PC-3 (cell line): Measurements from ENCODE around the gene TTC24. TPM values are rescaled to one million over a fixed set of nuclear protein-coding genes. Genes with fewer than 3 reads are reported as not detected.

ENCODE experiments used
- ATAC-seq: fragments of 200-7000 bp; cut with Tn5 transposase; 2 replicates; pipeline ENCODE4 v1.9.1; 2020; ENCODE audit warnings: mild to moderate bottlenecking, moderate library complexity
- BruUV-seq: library from RNA; stranded (reverse); fragments of 400-500 nt; replicated peaks from 2 replicates; lab custom pipeline; 2021; lab: Mats Ljungman, UMichigan
- CTCF ChIA-PET: fragments of 300-600 bp; sonication (Branson Sonifier 250); formaldehyde crosslinking; loops from one replicate; lab custom pipeline; 2022; ENCODE audit warnings: antibody characterized with exemption; lab: Charles Lee
- POLR2A ChIA-PET: fragments of 300-600 bp; sonication (Branson Sonifier 250); formaldehyde crosslinking; loops from one replicate; lab custom pipeline; 2022; ENCODE audit warnings: antibody characterized with exemption; ENCODE audit not compliant: unreplicated experiment; lab: Charles Lee
- DNase-seq: peaks from one replicate; pipeline ENCODE4 v3.0.0-alpha.2; 2015
- H2AFZ ChIP-seq: fragments of 300-600 bp; sonication (generic); 2 replicates; pipeline ENCODE4 v1.6.0; 2016; ENCODE audit warnings: antibody characterized with exemption, low read length
- H3F3A ChIP-seq: fragments of 300-600 bp; sonication (generic); one replicate; pipeline ENCODE4 v1.6.0; 2017; ENCODE audit warnings: antibody characterized with exemption, low read length, control low read depth, mild to moderate bottlenecking; ENCODE audit not compliant: unreplicated experiment
- H3K27ac ChIP-seq: fragments of 300-600 bp; sonication (generic); 2 replicates; pipeline ENCODE4 v1.5.1; 2016; ENCODE audit warnings: mild to moderate bottlenecking, low read length
- H3K27me3 ChIP-seq: fragments of 300-600 bp; sonication (generic); 2 replicates; pipeline ENCODE4 v1.6.1; 2016; ENCODE audit warnings: low read length, mixed read lengths
- H3K36me3 ChIP-seq: fragments of 300-600 bp; sonication (generic); 2 replicates; pipeline ENCODE4 v1.6.1; 2016; ENCODE audit warnings: low read depth, mixed run types, low read length, mixed read lengths
- H3K4me1 ChIP-seq: fragments of 300-600 bp; sonication (generic); 2 replicates; pipeline ENCODE4 v1.5.1; 2016; ENCODE audit warnings: low read length; ENCODE audit not compliant: insufficient read depth
- H3K4me2 ChIP-seq: fragments of 300-600 bp; sonication (generic); 2 replicates; pipeline ENCODE4 v1.6.0; 2016; ENCODE audit warnings: low read length
- H3K4me3 ChIP-seq: fragments of 300-600 bp; sonication (generic); 2 replicates; pipeline ENCODE4 v1.5.1; 2016; ENCODE audit warnings: mild to moderate bottlenecking, low read length, mixed read lengths
- H3K79me2 ChIP-seq: fragments of 300-600 bp; sonication (generic); 2 replicates; pipeline ENCODE4 v1.6.1; 2017; ENCODE audit warnings: low read length, mixed read lengths
- H3K9ac ChIP-seq: fragments of 300-600 bp; sonication (generic); 2 replicates; pipeline ENCODE4 v1.6.0; 2016; ENCODE audit warnings: mild to moderate bottlenecking, low read length
- H3K9me2 ChIP-seq: fragments of 300-600 bp; sonication (generic); replicated peaks from 2 replicates; pipeline ENCODE4 v1.6.1; 2016; ENCODE audit warnings: mixed run types, low read length, mixed read lengths
- H3K9me3 ChIP-seq: fragments of 300-600 bp; sonication (generic); 2 replicates; pipeline ENCODE4 v1.6.1; 2016; ENCODE audit warnings: low read length, mixed read lengths
- H4K20me1 ChIP-seq: fragments of 300-600 bp; sonication (generic); 2 replicates; pipeline ENCODE4 v1.6.1; 2016; ENCODE audit warnings: low read length, mixed read lengths
- EZH2 ChIP-seq: fragments of 300-600 bp; sonication (generic); IDR thresholded peaks from one replicate; pipeline ENCODE4 v1.6.1; 2017; ENCODE audit warnings: antibody characterized with exemption, mild to moderate bottlenecking, low read length; ENCODE audit not compliant: unreplicated experiment
- EZH2phosphoT487 ChIP-seq: fragments of 300-600 bp; sonication (generic); IDR thresholded peaks from 2 replicates; pipeline ENCODE4 v1.6.1; 2018; ENCODE audit warnings: mild to moderate bottlenecking, antibody characterized with exemption, low read length, borderline replicate concordance
- intact Hi-C: fragments of 100-400 bp; cut with micrococcal nuclease; formaldehyde crosslinking; loops from 2 replicates; pipeline ENCODE4 v1.9.0; 2023
- total RNA-seq: library from RNA; depleted of rRNA; stranded (reverse); fragments of >200 nt; gene quantifications from 2 replicates; pipeline ENCODE4 v1.2.3, GENCODE V29; 2014
- TF ChIP-seq, protein P1 (sequence below): fragments of 300-600 bp; sonication (generic); conservative IDR thresholded peaks from 2 replicates; pipeline ENCODE4 v1.5.1; 2017; ENCODE audit warnings: antibody characterized with exemption, low read depth, mild to moderate bottlenecking, low read length

TTC24 gene
- total RNA-seq, 1 experiment from 2014 or later = not detected

DNA sequence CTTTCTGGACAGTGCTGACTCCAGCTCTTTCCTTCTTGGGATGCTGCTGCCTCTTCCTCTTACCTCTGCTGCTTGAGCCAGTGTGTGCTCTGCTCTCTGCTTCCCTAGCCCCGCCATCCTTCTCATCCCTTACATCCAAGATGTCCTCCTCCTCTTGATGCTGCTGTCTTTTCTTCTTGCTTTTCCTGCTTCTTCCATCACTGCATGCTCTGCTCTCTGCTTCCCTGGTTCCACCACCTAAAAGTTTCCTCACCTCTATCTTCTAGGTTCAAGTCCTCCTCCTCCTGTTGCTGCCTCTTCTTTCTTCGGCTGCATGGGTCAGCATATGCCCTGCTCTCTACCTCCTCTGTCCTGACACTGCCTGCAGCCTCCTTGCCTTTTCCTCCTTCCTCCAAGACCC is 15.5 kb downstream of the TTC24 start:
- no peak for ATAC-seq
- no peaks in the 10 kb centered on the region for H3K27me3 ChIP-seq
- H3K4me2 ChIP-seq = no peak overlapping the region
- intact Hi-C loops = no loop called here
- TF ChIP-seq, protein P1, sequence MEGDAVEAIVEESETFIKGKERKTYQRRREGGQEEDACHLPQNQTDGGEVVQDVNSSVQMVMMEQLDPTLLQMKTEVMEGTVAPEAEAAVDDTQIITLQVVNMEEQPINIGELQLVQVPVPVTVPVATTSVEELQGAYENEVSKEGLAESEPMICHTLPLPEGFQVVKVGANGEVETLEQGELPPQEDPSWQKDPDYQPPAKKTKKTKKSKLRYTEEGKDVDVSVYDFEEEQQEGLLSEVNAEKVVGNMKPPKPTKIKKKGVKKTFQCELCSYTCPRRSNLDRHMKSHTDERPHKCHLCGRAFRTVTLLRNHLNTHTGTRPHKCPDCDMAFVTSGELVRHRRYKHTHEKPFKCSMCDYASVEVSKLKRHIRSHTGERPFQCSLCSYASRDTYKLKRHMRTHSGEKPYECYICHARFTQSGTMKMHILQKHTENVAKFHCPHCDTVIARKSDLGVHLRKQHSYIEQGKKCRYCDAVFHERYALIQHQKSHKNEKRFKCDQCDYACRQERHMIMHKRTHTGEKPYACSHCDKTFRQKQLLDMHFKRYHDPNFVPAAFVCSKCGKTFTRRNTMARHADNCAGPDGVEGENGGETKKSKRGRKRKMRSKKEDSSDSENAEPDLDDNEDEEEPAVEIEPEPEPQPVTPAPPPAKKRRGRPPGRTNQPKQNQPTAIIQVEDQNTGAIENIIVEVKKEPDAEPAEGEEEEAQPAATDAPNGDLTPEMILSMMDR = no peak
- no peak for TF ChIP-seq EZH2
- no peak for TF ChIP-seq EZH2phosphoT487
- peaks cover 34% of the 10 kb centered on the region for H3K79me2 ChIP-seq
- ChIA-PET POLR2A (no interaction called here), CTCF (no interaction called here)
- no peak overlapping the region for H2AFZ ChIP-seq
- no peak overlapping the region for H3K27ac ChIP-seq
- TSS peak; percentile 40 for BruUV-seq
- H3K9ac ChIP-seq = no peak overlapping the region
- H3K4me3 ChIP-seq = no peak overlapping the region
- H3K9me2 ChIP-seq = no peaks in the 10 kb centered on the region
- no peaks in the 10 kb centered on the region for H3K9me3 ChIP-seq
- DNase-seq = no peak
- peaks cover 21% of the 10 kb centered on the region for H3K4me1 ChIP-seq
- H3K36me3 ChIP-seq = peaks cover 59% of the 10 kb centered on the region
- H4K20me1 ChIP-seq = no peaks in the 10 kb centered on the region
- no peaks in the 10 kb centered on the region for H3F3A ChIP-seq

DNA sequence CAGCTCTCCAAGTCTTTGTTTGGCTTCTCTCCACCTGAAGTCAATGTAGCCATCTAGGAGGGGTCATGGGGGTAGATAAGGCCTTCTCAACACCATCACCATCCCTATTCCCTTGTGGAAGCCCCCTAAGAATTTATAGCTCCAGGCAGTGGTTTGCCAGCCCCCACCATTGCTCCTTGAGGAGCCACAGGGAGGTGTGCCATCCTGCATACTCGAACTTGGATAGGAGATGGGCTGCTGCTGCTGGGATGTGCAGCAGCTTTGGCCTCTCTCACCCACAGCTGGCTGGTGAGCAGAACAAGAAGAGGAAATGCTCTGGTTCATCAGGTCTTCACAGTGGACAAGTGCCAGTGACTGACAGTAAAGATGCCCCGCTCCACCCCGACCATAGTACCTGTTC is 16.9 kb downstream of the TTC24 start:
- CTCF ChIA-PET = no interaction called here
- Histone ChIP-seq H3F3A (no peaks in the 10 kb centered on the region), H3K27me3 (no peaks in the 10 kb centered on the region), H3K4me2 (no peak overlapping the region), H3K9me3 (no peaks in the 10 kb centered on the region), H3K9ac (no peak overlapping the region), H3K36me3 (peaks cover 59% of the 10 kb centered on the region), H3K4me3 (no peak overlapping the region), H3K9me2 (no peaks in the 10 kb centered on the region), H3K79me2 (peaks cover 48% of the 10 kb centered on the region), H2AFZ (no peak overlapping the region), H3K27ac (no peak overlapping the region), H4K20me1 (no peaks in the 10 kb centered on the region), H3K4me1 (peaks cover 23% of the 10 kb centered on the region)
- intact Hi-C loops = no loop called here
- DNase-seq (no peak), ATAC-seq (no peak)
- POLR2A ChIA-PET = no interaction called here
- TF ChIP-seq, protein P1 = no peak
- no peak for TF ChIP-seq EZH2phosphoT487
- TF ChIP-seq EZH2 = no peak
- BruUV-seq = no TSS peak

DNA sequence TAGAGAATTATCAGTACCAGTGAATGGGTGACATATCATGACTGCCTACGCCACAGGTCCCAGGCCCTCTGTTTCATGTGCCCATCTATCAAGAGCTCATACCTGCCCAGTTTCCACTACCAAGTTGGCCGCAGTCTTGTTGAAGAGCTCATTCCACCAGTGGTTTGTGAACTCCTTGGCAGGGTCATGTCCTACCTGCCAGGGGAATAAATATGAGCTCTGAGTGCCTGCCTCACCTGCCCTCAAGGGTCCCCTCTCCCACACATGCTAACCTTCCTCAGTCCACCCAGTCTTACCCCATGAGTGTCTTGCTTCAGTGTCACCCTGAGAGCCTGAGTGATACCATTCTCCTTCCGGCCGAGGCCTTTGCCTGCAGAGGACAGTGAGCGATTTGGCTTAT is 18.6 kb downstream of the TTC24 start:
- intact Hi-C loops = no loop called here
- H3K4me2 ChIP-seq = no peak overlapping the region
- H3K4me1 ChIP-seq = peaks cover 20% of the 10 kb centered on the region
- H3K9ac ChIP-seq = no peak overlapping the region
- no peak overlapping the region for H3K27ac ChIP-seq
- DNase-seq (no peak), ATAC-seq (no peak)
- CTCF ChIA-PET = no interaction called here
- peaks cover 43% of the 10 kb centered on the region for H3K79me2 ChIP-seq
- no peaks in the 10 kb centered on the region for H3K27me3 ChIP-seq
- no TSS peak for BruUV-seq
- no peaks in the 10 kb centered on the region for H3K9me3 ChIP-seq
- no peaks in the 10 kb centered on the region for H4K20me1 ChIP-seq
- no peak overlapping the region for H3K4me3 ChIP-seq
- H3K36me3 ChIP-seq = peaks cover 59% of the 10 kb centered on the region
- H3K9me2 ChIP-seq = no peaks in the 10 kb centered on the region
- no peak overlapping the region for H2AFZ ChIP-seq
- POLR2A ChIA-PET = no interaction called here
- TF ChIP-seq EZH2 (no peak), EZH2phosphoT487 (no peak)
- TF ChIP-seq, protein P1 = no peak
- H3F3A ChIP-seq = no peaks in the 10 kb centered on the region
